G401 (cell line): ENCODE measurements around the gene OVOL2. TPM values are rescaled to one million over a fixed set of nuclear protein-coding genes. Genes with fewer than 3 reads are reported as not detected.

ENCODE experiments used
- DNase-seq: peaks from one replicate; pipeline ENCODE4 v3.0.0-alpha.2; 2015; ENCODE audit warnings: low spot score
- in situ Hi-C: cut with HindIII; loops from 2 replicates; pipeline ENCODE4 v1.10.0; 2016; ENCODE audit warnings: low sequenced_read_pairs, mixed read lengths
- total RNA-seq: library from RNA; depleted of rRNA; stranded (reverse); fragments of >200 nt; shearing (Covaris generic); gene quantifications from 2 replicates; pipeline ENCODE4 v1.2.3, GENCODE V29; 2014

OVOL2 gene
- total RNA-seq, 1 experiment from 2014 or later: not detected

- no peak for DNase-seq
- in situ Hi-C loops: no loop called here
These were observed 36.8 kb downstream of the OVOL2 start for GRCh38 chr20:18020931-18021330.

GRCh38 chr20:18019068-18019467 is 38.6 kb downstream of the OVOL2 start:
- in situ Hi-C loops: no loop called here
- no peak for DNase-seq

GRCh38 chr20:18018100-18018499 is 39.6 kb downstream of the OVOL2 start:
- in situ Hi-C loops: no loop called here
- DNase-seq: no peak

- in situ Hi-C loops: no loop called here
- DNase-seq: no peak
These were observed 40.9 kb downstream of the OVOL2 start for GRCh38 chr20:18016772-18017171.

- DNase-seq: no peak
- in situ Hi-C loops: no loop called here
These were observed 43.3 kb downstream of the OVOL2 start for GRCh38 chr20:18014411-18014810.

- in situ Hi-C loops: no loop called here
- no peak for DNase-seq
These were observed 44.8 kb downstream of the OVOL2 start for GRCh38 chr20:18012901-18013300.

GRCh38 chr20:18011951-18012645 is 45.6 kb downstream of the OVOL2 start:
- no peak for DNase-seq
- in situ Hi-C loops: no loop called here

GRCh38 chr20:18011482-18011881 is 46.2 kb downstream of the OVOL2 start:
- in situ Hi-C loops: no loop called here
- DNase-seq: no peak

- DNase-seq: no peak
- in situ Hi-C loops: no loop called here
These were observed 48.6 kb downstream of the OVOL2 start for GRCh38 chr20:18009116-18009515.

- DNase-seq: peak; percentile 93
- in situ Hi-C loops: no loop called here
These were observed 50.0 kb downstream of the OVOL2 start for GRCh38 chr20:18007534-18008292.

- in situ Hi-C loops: no loop called here
- no peak for DNase-seq
These were observed 51.0 kb downstream of the OVOL2 start for GRCh38 chr20:18006684-18007083.

- in situ Hi-C loops: no loop called here
- no peak for DNase-seq
These were observed 51.7 kb downstream of the OVOL2 start for GRCh38 chr20:18005990-18006364.

GRCh38 chr20:18005170-18005989 is 52.3 kb downstream of the OVOL2 start:
- no peak for DNase-seq
- in situ Hi-C loops: no loop called here

GRCh38 chr20:18004384-18005031 is 53.2 kb downstream of the OVOL2 start:
- in situ Hi-C loops: no loop called here
- DNase-seq: no peak

- in situ Hi-C loops: no loop called here
- no peak for DNase-seq
These were observed 53.8 kb downstream of the OVOL2 start for GRCh38 chr20:18003897-18004296.

GRCh38 chr20:18001131-18001921 is 56.4 kb downstream of the OVOL2 start:
- in situ Hi-C loops: no loop called here
- DNase-seq: peak; percentile 6

- in situ Hi-C loops: no loop called here
- no peak for DNase-seq
These were observed 58.1 kb downstream of the OVOL2 start for GRCh38 chr20:17999566-17999965.

- DNase-seq: no peak
- in situ Hi-C loops: no loop called here
These were observed 59.3 kb downstream of the OVOL2 start for GRCh38 chr20:17998446-17998845.
